ENCODE results near the gene IFT22. TPM values are rescaled to one million over a fixed set of nuclear protein-coding genes. Genes with fewer than 3 reads are reported as not detected.
"Not testable (repeated sequence)": the region's sequence is repeated elsewhere in the genome, so short reads cannot be mapped to it uniquely, and the experiment has no call there.

Gene IFT22
- total and polyA plus RNA-seq, 2 experiments from 2014 or later: 40.1 to 52.1 TPM

GRCh38 chr7:101293069-101294021 lies 28.3 kb downstream of the IFT22 start:
- H2AFZ ChIP-seq; H3F3A ChIP-seq (ENCODE audit: insufficient read depth); DNase-seq; H3K9ac ChIP-seq; H3K27ac ChIP-seq; H3K9me2 ChIP-seq (ENCODE audit: insufficient read depth); H3K4me3 ChIP-seq; H3K36me3 ChIP-seq (ENCODE audit: low read depth); in situ Hi-C loops (cut with MboI); H3K79me2 ChIP-seq (ENCODE audit: insufficient read depth); H3K4me1 ChIP-seq (ENCODE audit: insufficient read depth); H3K9me3 ChIP-seq (ENCODE audit: low read depth); H3K4me2 ChIP-seq (ENCODE audit: unreplicated experiment); H4K20me1 ChIP-seq (ENCODE audit: insufficient read depth): not testable (repeated sequence)
- H3K27me3 ChIP-seq (replicated peaks; ENCODE audit: insufficient read depth): peaks cover 59% of the 10 kb centered on the region
- TF ChIP-seq EZH2 (IDR thresholded peaks at IDR 0.05; ENCODE audit: insufficient read depth, poor library complexity, severe bottlenecking): peak; percentile 18
- 23 to 25% methylated on average over 16 of the region's 16 CpGs for WGBS, 2 experiments (ENCODE audit: low coverage in 1 of 2, low lambda C conversion rate in 2 of 2, missing lambda C conversion rate in 2 of 2)

GRCh38 chr7:101292566-101292965 lies 29.0 kb downstream of the IFT22 start:
- H3K27ac ChIP-seq; H3K79me2 ChIP-seq (ENCODE audit: insufficient read depth); H3K4me3 ChIP-seq; H3K36me3 ChIP-seq (ENCODE audit: low read depth); H4K20me1 ChIP-seq (ENCODE audit: insufficient read depth); DNase-seq; H3K9ac ChIP-seq; H3K9me3 ChIP-seq (ENCODE audit: low read depth); H2AFZ ChIP-seq; H3K9me2 ChIP-seq (ENCODE audit: insufficient read depth); H3F3A ChIP-seq (ENCODE audit: insufficient read depth); H3K4me2 ChIP-seq (ENCODE audit: unreplicated experiment); in situ Hi-C loops (cut with MboI); H3K4me1 ChIP-seq (ENCODE audit: insufficient read depth): not testable (repeated sequence)
- peaks cover 58% of the 10 kb centered on the region for H3K27me3 ChIP-seq (replicated peaks; ENCODE audit: insufficient read depth)
- 34 to 36% methylated on average over 5 of the region's 5 CpGs for WGBS, 2 experiments (ENCODE audit: low coverage in 1 of 2, low lambda C conversion rate in 2 of 2, missing lambda C conversion rate in 2 of 2)

- H3K9me2 ChIP-seq (ENCODE audit: insufficient read depth); H3K9ac ChIP-seq; H3K4me3 ChIP-seq; H3K36me3 ChIP-seq (ENCODE audit: low read depth); H3F3A ChIP-seq (ENCODE audit: insufficient read depth); H3K27ac ChIP-seq; H4K20me1 ChIP-seq (ENCODE audit: insufficient read depth); in situ Hi-C loops (cut with MboI); H3K4me1 ChIP-seq (ENCODE audit: insufficient read depth); H2AFZ ChIP-seq; H3K9me3 ChIP-seq (ENCODE audit: low read depth); H3K79me2 ChIP-seq (ENCODE audit: insufficient read depth); H3K4me2 ChIP-seq (ENCODE audit: unreplicated experiment): not testable (repeated sequence)
- WGBS, 2 experiments (ENCODE audit: low coverage in 1 of 2, low lambda C conversion rate in 2 of 2, missing lambda C conversion rate in 2 of 2): 21 to 23% methylated on average over 15 to 18 of the region's 18 CpGs
- peaks cover 57% of the 10 kb centered on the region for H3K27me3 ChIP-seq (replicated peaks; ENCODE audit: insufficient read depth)
- peak; percentile 57 for DNase-seq
These were observed 31.2 kb downstream of the IFT22 start for GRCh38 chr7:101290186-101291037.

- in situ Hi-C loops (cut with MboI): loop anchor here (10.0 kb wide), 1 partner anchor 145 kb away; no protein-coding TSS in a partner anchor
- 34 to 42% methylated on average over 4 of the region's 4 CpGs for WGBS, 2 experiments (ENCODE audit: low coverage in 1 of 2, low lambda C conversion rate in 2 of 2, missing lambda C conversion rate in 2 of 2)
These were observed 31.9 kb downstream of the IFT22 start for GRCh38 chr7:101289687-101290086.

More at GRCh38 chr7:101289687-101290086, 31.9 kb downstream of the IFT22 start:
- H3K9me3 ChIP-seq (ENCODE audit: low read depth); H3F3A ChIP-seq (ENCODE audit: insufficient read depth); H3K4me2 ChIP-seq (ENCODE audit: unreplicated experiment); H3K79me2 ChIP-seq (ENCODE audit: insufficient read depth); H3K4me3 ChIP-seq; H3K27ac ChIP-seq; H3K4me1 ChIP-seq (ENCODE audit: insufficient read depth); H2AFZ ChIP-seq; H3K9ac ChIP-seq; H3K9me2 ChIP-seq (ENCODE audit: insufficient read depth); H4K20me1 ChIP-seq (ENCODE audit: insufficient read depth); H3K36me3 ChIP-seq (ENCODE audit: low read depth): not testable (repeated sequence)
- peaks cover 50% of the 10 kb centered on the region for H3K27me3 ChIP-seq (replicated peaks; ENCODE audit: insufficient read depth)
- peak; percentile 20 for DNase-seq
